Measurements from ENCODE around the gene GATAD2A.

Gene GATAD2A

DNA sequence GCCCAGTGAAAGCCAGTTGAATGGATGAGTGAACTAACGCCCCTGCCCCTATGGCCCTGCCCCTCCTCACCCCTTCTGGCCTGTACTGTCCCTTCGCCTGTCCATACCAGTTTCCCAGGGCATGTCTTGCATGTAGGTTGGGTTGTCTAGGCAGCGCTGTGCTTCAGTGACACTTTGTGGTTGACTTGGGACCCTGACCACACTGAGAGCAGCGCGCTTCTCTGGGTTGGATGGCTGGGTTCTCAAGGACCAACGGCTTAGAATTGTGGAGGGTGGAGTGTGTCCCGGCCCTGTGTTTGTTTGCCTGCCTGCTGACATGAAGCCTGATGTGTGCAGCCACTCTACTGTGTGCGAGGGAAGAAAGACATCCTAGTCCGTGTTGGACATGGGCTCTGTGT lies 15.8 kb downstream of the GATAD2A start:
- DNase-seq (ENCODE audit: low read depth in 2 of 2): no peak

DNA sequence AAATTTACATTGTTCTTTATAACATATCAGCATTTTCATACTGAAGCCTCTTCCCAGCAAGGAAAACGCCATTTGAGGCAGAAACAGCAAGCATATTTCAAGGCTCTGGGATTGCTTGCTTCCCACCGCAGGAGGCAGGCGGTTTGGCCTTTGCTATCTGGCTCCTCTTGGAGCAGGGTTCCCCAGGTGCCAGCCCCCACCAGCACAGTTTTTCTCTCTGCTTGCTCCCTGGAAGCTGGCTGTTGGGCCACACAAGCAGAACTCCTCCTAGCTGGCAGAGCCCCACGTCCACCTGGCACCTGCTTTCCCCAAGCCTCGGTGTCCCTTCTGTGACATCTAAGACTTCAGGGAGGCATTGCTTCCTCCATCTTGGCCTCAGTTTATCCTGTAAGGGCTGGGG lies 16.7 kb downstream of the GATAD2A start:
- no peak for DNase-seq (ENCODE audit: low read depth in 2 of 2)

DNA sequence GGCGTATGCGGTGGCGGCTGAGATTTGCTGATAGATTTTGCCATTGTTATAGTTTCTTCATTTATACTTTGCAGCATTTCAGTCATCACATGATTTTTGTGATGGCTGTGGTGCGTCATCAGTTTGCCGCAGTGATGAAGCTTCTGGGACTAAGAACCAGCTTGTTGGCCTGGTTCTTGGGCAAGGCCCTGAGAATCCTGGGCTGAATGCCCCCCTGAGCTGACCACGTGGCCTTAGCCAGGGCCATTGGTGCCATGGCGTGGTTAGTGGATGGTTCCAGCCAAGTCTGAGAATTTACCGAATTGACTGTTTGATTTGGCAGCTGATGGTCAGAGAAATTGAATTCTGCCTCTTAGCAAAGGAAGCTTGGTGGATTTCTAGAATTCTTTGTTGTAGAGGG lies 17.8 kb downstream of the GATAD2A start:
- no peak for DNase-seq (ENCODE audit: low read depth in 2 of 2)

DNA sequence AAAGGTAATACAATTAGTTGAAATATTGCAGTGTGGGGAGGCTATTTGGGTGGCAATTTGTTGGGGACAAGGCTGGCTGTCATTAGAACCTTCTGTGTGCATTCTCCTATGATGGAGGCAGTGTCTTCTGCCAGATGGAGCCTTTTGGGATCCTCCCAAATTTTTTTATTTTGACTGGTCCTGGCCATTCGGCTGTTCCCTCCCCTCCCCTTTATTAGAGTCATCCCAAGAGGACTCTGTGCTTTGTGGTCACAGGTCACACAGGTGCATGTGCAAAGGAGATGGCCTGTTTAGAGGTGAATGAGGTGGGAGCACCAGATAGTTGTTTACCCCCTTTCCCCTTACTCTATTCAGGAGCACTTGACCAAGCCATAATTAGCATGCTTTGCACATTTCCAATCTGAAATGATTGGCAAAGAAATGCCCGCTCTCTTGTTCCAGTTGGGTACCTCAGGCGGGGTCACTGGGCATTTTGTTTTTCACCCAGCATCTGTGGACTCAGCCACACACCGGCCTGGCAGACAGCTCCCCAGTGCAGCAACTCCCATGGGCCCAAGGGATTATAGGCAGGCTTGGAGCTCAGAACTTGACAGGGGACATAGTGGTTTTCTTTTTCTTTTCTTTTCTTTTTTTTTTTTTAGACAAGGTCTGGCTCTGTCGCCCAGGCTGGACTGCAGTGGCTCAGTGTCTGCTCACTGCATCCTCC lies 19.8 kb downstream of the GATAD2A start:
- DNase-seq (ENCODE audit: low read depth in 2 of 2): no peak

DNA sequence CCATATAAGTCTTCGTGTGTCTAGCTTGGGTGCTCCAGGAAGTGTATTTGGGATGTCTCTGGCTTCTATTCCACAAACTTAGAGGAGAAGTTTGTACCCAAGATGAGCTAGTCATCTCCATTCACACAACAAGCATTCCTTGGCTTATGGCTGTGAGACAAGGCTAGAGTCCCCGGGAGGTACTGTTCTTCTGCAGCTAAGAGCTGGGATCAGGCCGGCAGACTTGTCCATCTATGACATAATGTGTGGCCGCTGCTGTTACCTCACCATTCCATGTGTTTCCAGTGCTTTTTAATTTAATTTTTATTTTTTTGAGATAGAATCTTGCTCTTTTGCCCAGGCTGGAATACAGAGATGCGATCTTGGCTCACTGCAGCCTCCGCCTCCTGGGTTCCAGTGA lies 20.7 kb downstream of the GATAD2A start:
- no peak for DNase-seq (ENCODE audit: low read depth in 2 of 2)

DNA sequence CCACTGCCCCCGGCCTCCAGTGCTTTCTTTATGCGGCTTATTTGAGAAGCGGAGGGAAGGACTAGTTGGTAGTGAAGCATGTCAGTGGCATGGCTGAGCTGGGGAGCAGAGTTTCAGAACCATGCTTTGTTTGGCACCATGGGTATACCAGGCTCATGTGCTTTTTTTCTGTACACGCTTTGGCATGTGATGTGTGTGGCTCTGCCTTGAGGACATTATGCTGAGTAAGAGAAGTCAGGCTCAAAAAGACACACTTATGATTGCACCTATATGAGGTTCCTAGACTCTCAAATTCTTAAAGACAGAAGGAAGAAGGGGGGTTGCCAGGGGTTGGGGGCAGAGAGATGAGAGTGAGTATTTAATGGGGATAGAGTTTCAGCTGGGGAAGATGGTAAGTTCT lies 21.3 kb downstream of the GATAD2A start:
- no peak for DNase-seq (ENCODE audit: low read depth in 2 of 2)

DNA sequence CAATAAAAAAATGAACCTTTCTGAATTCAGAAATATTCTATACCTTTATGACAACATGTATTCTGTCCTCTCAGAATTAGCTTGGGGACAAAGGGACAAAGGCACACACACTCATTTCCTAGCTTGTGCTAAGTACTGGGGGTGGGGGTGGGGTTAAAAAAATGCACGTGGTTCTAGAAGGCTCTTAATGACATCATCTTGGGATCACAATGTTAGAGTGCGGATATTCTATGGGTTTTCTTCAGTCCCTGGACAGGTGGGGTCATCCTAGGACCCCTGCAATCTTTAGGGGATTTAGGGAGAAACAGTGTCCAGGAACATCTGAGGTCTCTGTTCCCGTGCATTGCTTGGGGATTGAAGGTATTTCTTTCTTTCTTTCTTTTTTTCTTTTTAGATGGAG lies 21.8 kb downstream of the GATAD2A start:
- DNase-seq (ENCODE audit: low read depth in 2 of 2): no peak

DNA sequence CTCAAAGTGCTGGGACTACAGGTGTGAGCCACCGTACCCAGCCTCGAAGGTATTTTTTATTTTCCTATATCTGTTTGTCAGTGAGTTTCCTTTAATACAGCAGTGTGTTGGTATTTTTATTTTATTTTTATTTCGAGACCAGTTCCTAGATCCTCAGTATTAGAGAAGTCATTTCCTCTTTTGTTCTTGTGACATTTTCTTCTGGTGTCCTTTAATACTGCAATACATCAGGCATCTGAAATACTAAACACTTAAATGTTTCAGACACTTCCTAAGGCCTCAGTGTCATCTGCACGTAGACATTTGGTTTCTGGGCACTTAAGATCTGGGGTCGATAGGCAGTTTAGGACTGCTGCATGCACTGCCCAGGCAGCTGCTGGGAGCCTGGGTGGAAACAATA lies 22.5 kb downstream of the GATAD2A start:
- no peak for DNase-seq (ENCODE audit: low read depth in 2 of 2)

DNA sequence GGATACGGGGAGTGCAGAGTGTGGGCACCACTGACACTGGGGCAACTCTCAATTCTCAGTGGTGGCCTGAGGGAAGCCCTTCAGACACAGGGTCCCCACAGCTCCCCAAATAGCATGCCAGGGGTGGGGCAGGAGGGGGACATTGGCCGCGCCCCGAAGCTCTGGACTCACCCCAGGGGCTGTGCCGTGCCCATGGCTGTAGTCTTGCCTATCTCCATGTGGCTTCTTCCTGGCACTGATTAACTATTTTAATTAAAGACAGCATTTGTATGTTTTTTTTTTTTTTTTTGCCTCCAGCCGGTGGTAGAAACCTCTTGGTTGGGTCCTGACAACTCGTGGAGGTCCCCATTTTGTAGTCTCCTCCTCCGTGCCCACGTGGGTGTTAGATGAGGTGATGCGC lies 23.3 kb downstream of the GATAD2A start:
- no peak for DNase-seq (ENCODE audit: low read depth in 2 of 2)

DNA sequence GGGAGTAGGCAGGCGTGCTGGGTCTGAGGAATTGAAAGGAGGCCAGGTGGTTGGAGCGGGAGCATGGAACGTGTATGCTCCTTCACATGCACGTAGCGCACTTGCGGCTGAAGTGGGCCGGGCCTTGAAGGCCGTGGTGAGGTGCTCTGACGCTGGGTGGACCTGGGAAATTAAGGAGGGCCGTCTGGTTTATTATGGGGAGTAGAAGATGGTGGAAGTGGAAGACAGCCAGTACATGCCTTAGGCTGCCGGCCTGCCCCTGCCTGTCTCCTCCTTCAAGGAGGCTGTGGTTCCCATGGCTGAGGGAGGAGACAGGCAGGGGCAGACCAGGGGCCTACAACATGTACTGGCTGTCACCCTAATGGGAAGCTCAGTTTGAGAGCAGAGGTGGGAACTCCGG lies 23.9 kb downstream of the GATAD2A start:
- DNase-seq (ENCODE audit: low read depth in 2 of 2): no peak

DNA sequence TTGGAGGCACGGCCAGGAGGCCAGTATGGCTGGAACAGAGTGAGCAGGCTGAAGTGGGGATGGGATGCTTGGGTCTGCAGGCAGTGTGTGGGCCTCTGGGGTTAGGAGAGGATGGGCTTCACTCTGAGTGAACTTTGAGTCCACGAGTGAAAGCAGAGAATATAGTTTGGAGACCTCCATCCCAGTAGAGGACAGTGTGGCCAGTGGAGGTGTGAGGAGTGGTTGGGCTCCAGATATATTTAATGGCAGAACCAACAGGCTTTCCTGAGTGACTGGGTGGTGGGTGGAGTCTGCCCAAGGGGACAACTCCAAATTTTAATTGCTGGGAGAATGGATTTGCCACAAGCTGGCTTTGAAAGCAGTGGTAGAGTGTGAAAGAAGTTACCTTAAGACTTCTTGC lies 27.3 kb downstream of the GATAD2A start:
- no peak for DNase-seq (ENCODE audit: low read depth in 2 of 2)

DNA sequence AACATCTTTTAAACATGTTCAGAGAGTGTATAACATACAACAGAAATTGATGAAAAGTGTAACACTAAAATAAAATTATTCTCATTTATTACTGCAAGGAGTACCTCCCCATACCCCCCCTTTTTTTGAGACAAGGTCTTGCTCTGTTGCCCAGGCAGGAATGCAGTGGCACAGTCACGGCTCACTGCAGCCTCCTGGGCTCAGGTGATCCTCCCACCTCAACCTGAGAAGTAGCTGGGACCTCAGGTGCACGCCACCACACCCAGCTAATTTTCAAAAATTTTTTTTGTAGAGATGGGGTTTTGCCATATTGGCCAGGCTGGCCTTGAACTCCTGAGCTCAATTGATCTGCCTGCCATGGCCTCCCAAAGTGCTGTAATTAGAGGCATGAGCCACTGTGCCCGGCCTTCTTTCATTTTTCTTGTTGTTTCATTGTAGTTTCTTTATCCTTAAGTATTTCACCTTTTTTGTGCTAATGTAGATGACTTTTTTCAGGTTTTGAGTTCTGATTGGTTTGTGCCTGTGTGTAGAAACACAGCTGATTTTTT lies 28.3 kb downstream of the GATAD2A start:
- DNase-seq (ENCODE audit: low read depth in 2 of 2): no peak

DNA sequence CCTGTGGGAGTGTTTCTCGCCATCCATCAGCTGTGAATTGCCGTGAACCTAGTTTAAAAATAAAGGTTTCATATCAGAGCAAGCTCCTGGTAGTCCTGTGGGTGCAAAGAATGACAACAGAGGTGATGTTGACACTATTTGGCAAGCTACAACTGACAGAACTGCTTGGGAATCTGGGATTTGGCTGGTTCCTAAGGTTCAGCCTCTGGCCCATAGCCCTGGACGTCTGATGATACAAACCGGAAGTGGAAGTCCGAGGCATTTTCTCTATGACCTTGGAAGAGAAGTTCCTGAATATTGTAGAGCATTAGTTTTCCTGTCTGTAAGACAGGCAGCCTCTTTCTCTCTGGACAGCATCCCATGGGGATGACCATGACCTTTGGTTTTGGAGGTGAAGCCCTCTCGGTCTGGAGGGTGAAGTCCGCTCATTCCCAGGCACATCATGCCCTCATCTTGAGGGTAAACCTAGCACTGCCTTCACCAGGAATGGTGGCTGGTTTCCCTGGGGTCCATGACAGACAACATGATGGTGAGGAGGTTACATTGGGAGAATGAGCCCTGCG lies 29.1 kb downstream of the GATAD2A start:
- DNase-seq (ENCODE audit: low read depth in 2 of 2): no peak

DNA sequence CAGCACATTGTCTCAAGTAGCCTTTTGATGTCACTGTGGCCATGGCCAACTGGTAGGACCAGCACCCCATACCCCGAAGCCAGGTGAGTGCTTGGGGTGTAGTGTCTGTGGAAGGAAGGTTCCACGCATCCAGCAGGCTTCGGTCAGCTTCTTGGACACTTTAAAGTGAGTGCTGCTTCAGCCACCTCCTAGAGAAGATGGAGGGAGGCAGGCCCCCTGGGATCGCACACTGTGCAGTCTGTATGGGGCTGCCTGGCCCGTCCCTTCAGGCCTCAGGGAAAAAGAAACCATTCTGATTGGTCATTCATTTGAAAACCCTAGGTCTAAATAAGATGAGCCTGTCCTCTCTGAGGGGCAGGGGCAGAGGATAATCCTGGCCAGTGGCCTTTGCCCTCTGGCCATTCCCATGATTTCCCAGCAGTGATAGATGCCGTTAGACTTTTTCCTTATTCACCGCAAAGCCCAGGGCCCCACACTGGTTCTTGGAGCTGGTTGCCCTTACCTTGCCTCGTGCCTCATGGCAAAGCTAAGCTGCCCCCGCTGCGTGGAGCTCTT lies 30.7 kb downstream of the GATAD2A start:
- no peak for DNase-seq (ENCODE audit: low read depth in 2 of 2)

DNA sequence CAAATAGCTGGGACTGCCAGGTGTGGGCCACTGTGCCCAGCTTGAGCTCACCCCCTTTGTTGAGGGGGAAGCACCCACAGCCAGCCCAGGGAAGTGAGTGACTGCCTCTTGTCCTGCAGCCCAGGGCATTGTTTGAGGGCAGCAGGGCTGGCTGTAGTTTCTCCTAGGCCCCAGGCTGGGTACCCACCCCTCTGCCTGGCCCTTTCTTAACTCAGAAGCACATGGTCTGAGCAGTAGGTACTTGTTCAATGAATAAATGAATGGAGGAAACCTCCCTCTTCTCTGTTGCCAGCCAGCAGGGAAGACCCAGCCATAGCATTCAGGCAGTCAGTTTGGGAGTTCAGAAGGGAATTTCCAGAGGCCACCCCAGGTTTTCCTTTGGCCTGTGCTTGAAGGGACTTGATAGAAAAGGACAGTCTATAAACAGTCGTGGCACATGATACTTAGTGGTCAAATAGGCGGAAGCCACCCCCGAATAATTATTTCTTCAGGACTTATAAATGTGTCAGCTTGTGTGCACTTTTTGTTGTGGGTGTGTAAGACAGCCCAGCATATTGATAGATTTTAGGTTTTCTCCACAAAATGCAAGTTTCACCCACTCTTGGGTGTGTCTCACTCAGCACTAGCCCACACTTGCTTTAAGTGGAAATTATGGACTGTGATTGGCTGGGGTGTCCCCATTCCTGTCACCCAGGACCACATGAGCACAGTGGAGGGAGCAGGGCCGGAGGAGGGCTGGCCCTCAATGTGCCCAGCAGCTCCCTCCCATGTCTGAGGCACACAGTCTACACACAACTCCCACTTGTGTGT lies 33.1 kb downstream of the GATAD2A start:
- DNase-seq (ENCODE audit: low read depth in 2 of 2): no peak

DNA sequence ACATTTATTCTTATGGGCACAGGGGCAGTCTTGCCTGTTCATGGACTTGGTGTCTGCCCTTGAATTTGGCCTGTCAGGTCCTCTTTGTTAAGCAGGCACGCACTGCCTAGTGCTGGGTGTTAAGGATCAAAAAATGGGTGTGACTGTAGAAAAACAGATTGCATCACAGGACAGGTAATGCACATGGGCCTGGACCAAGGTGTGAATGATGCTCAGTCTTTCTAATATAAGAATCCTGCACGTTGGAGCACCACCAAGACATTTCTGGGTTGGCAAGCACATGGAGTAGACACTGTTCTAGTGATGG lies 33.7 kb downstream of the GATAD2A start:
- no peak for DNase-seq (ENCODE audit: low read depth in 2 of 2)

DNA sequence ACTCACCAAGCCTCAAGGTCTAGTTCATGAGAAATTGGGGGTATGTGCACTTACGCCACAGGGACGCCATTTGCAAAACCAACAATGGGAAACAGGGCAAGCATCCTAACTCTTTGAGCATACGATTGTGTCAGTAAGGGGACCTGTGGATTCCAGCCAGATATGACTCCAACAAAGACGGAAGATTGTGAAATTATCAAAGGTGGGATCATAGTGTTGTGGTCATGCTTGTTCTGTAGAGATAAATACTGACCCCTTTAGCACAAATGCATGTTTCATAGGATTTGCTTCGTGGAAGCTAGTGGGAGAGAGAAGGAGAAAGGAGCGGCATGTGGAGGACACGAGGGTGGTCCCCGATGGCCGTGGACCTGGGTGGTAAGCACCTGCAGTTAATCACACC lies 37.8 kb downstream of the GATAD2A start:
- DNase-seq (ENCODE audit: low read depth in 2 of 2): no peak

DNA sequence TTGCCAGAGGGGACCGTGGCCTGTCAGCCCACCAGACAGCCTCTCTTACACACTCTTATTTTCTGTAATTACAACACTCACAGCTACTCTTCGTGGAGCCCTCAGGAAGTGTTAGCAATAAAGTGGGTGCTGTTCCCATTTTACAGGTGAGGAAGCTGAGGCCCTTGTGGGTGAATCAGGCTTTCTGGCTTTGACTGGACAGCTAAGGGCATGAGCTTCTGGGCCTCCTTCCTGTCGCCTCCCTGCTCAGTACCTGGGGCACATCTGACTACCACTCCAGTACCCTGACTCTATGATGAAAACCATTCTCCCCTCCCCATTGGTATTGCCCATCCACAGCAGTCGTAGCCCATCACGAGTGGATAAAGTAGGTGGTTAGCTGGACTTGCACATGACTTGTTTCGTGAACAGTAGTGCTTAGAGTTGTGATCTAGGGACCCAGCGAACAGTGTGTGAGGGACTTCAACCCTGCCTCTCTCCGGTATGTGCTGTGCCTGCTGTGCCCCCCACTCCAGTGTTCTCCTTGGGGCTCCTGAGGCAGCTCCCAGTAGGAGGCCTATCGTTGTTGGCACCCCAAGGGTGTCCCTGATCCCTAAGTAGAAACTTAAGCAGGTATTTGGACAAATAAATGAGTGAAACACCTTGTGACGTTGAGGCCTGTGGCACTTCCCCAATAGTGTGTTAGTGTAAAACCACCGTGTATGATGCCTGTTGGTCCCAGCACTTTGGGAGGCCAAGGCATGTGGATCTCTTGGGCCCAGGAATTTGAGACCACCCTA lies 38.6 kb downstream of the GATAD2A start:
- DNase-seq (ENCODE audit: low read depth in 2 of 2): no peak

DNA sequence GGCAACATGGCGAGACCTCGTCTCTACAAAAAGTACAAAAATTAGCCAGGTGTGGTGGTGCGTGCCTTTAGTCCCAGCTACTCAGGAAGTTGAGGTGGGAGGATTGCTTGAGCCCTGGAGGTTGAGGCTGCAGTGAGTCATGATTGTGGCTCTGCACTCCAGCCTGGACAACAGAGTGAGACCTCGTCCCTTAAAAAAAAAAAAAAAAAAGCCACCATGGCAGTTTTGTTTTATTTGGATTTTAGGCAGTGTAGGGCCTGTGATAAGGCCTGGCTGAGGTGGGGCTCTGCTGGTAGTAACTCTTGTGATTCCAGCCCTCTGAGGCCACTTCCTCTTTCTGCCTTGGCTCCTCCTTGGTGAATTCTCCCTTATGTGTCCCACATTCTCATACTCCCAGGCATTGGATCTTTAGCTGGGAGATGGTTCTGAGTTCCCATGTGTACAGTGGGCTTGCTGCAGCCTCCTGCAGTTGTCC lies 39.2 kb downstream of the GATAD2A start:
- no peak for DNase-seq (ENCODE audit: low read depth in 2 of 2)

DNA sequence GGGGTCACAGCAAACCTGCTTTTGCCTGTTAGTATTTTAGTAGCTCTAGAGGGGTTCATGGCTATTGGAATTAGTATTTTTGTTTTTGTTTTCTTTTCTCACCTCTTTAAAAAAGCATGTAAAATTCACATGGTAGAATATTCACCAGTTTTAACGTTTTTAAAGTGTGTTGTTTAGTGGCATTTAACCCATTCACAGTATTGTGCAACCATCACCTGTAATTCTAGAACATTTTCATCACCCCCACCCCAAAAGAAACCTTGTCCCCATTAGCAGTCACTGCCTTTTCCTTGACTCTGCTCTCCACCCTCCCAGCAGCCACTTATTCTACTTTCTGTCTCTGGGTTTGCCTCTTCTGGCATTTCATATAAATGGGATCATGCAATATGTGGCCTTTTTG lies 39.8 kb downstream of the GATAD2A start:
- DNase-seq (ENCODE audit: low read depth in 2 of 2): no peak

DNA sequence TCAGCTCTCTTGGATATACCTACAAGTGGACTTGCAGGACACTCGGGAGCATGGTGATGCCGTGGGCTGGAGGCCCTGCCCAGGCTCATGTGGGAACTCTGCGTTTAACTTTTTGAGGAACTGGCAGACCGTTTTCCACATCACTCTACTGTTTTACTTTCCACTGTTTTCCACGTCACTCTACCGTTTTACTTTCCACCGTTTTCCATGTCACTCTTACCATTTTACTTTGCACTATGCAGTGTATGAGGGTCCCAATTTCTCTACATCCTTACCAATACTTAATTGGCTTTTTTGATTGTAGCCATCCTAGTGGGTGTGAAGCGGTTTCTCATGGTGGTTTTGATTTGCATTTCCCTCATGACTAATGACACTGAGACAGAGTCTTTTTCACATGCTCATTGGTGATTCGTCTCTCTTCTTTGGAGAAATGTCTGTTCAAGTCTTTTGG lies 40.5 kb downstream of the GATAD2A start:
- no peak for DNase-seq (ENCODE audit: low read depth in 2 of 2)

Measured in activated CD4-positive, alpha-beta T cell treated with anti-CD3 and anti-CD28 coated beads for 24 hours (primary cell).